ENCODE measurements around the gene CRNKL1.

Gene CRNKL1

DNA sequence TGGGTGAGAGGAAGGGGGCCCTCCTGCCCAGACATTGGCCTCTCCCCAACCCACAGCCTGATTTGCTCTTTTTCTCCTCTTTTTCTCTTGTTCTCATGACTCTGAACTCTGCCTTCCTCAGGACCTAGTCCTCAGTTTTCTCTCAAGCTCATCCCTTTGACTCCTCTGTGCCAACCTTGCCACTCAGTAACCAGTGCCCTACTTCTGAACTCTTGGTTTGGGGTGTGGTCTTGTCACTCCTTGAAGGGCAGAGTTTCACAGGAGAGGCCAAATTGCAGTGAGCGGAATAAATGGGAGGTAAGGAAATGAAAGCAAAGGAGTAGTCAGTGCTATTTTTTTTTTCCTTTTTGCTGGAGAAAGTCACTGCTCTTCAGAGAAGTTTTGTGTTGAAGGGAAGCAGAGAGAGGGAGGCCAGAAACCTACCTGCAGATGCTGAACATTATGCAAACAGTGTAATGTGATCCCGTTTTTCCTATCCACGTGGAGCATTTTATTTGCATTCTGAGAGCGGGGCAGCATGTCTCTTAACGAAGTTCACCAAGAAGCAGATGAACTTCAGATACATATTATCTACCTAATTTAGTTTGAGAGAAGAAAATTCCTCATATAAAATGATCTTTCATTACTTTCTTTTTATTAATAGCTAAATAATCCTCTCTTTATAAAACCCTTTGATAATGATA is 27.0 kb upstream of the CRNKL1 start:
- H3K4me3 ChIP-seq (replicated peaks in 1 of 2; ENCODE audit: low read depth in 2 of 2, low read length in 2 of 2), result no peak overlapping the region
- TF ChIP-seq, protein P1, sequence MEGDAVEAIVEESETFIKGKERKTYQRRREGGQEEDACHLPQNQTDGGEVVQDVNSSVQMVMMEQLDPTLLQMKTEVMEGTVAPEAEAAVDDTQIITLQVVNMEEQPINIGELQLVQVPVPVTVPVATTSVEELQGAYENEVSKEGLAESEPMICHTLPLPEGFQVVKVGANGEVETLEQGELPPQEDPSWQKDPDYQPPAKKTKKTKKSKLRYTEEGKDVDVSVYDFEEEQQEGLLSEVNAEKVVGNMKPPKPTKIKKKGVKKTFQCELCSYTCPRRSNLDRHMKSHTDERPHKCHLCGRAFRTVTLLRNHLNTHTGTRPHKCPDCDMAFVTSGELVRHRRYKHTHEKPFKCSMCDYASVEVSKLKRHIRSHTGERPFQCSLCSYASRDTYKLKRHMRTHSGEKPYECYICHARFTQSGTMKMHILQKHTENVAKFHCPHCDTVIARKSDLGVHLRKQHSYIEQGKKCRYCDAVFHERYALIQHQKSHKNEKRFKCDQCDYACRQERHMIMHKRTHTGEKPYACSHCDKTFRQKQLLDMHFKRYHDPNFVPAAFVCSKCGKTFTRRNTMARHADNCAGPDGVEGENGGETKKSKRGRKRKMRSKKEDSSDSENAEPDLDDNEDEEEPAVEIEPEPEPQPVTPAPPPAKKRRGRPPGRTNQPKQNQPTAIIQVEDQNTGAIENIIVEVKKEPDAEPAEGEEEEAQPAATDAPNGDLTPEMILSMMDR (IDR thresholded peaks at IDR 0.05; ENCODE audit: low read depth, low read length), result no peak
- no peak for DNase-seq (ENCODE audit: low read depth in 2 of 2)

DNA sequence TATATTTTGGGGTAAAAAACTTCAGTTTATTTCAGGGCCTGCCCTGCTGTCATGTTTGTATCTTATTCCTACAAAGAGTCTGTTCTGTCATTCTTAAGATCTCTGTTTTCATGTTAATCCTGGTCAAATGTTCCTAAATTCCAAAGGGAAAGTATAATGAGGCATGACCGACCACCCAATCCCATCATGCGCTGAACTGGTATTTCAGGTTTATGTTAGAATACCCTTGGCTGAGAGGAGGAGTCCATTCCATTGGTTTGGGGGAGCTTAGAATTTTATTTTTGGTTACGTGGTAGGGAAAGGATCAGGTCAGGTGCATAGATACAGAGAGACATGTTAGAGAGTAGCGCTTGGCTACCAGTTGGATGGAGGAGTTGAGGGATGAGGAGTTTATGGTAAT is 25.8 kb upstream of the CRNKL1 start:
- TF ChIP-seq, protein P1 (IDR thresholded peaks at IDR 0.05; ENCODE audit: low read depth, low read length), result no peak
- DNase-seq (ENCODE audit: low read depth in 2 of 2), result no peak
- no peak overlapping the region for H3K4me3 ChIP-seq (replicated peaks in 1 of 2; ENCODE audit: low read depth in 2 of 2, low read length in 2 of 2)

GRCh38 chr20:20076297-20077065 is 24.2 kb upstream of the CRNKL1 start:
- H3K4me3 ChIP-seq (replicated peaks in 1 of 2; ENCODE audit: low read depth in 2 of 2, low read length in 2 of 2), result no peak overlapping the region
- DNase-seq (ENCODE audit: low read depth in 2 of 2), result peak; percentile 58 to 70
- TF ChIP-seq, protein P1 (IDR thresholded peaks at IDR 0.05; ENCODE audit: low read depth, low read length), result no peak

DNA sequence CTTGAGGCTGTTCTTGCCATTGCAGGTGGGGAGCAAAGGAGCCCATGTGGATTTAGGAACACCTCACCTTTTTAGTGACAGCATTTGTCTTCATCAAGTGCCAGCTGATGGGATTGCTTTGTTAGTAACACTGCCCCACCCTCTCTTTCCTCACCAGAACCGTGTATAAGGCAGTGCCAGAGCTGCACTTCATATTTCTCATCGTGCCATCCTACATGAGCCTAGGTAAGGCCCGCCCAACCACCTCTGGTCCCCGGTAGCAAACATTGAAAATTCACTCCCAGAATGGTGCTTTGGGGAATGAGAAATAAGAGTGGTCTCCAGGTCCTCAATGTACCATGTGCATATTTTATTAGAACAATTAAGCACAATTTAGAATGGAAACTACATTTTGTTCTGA is 22.8 kb upstream of the CRNKL1 start:
- no peak overlapping the region for H3K4me3 ChIP-seq (replicated peaks in 1 of 2; ENCODE audit: low read depth in 2 of 2, low read length in 2 of 2)
- TF ChIP-seq, protein P1 (IDR thresholded peaks at IDR 0.05; ENCODE audit: low read depth, low read length), result no peak
- DNase-seq (ENCODE audit: low read depth in 2 of 2), result no peak

- TF ChIP-seq, protein P1 (IDR thresholded peaks at IDR 0.05; ENCODE audit: low read depth, low read length), result no peak
- no peak overlapping the region for H3K4me3 ChIP-seq (replicated peaks in 1 of 2; ENCODE audit: low read depth in 2 of 2, low read length in 2 of 2)
- DNase-seq (ENCODE audit: low read depth in 2 of 2), result no peak
These were observed 21.6 kb upstream of the CRNKL1 start for GRCh38 chr20:20073801-20074371.

DNA sequence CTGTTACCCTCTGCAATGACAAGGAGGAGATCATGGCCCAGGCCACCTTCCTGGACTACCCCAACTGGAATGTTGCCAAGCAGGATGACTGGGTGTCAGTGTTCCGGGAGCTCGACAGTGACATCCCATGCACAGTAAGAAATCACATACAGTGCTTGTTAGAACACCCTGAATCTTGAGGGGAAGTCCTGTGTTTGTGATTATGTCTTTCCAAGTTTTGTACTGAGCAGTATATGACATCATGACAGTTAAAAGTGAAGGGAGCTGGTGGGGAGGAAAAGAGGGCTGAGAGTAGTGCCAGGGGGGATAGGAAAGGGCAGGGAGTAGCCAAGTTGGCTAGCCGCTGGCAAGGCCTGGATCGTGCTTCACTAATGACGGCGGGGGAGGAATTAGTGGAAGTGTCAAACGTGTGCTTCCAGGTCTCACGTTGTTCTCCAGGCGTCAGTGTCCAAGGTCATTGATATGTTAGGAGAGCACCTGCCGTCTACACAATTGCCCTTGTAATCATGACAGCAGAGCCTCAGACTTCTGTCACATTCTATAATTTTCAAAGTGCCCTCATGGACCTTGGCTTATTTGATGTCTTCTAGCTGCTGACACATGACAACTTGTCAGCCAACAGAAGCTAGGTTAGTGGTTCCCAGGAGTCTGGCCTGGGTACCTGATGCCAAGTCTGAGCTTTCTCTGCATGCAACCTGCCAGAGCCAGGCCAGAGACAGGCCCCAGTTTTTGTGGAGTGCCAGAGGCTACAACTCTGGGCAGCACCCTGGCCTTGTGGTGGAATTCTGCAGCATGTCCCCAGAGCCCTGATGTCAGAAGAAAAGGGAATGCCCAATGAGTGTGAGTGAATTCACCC is 18.8 kb upstream of the CRNKL1 start:
- no peak for DNase-seq (ENCODE audit: low read depth in 2 of 2)
- TF ChIP-seq, protein P1 (IDR thresholded peaks at IDR 0.05; ENCODE audit: low read depth, low read length), result no peak
- no peak overlapping the region for H3K4me3 ChIP-seq (replicated peaks in 1 of 2; ENCODE audit: low read depth in 2 of 2, low read length in 2 of 2)

Measured in cardiac fibroblast (primary cell).